Parathyroid adenoma (tissue), 2 donors: ENCODE results near the gene RTKN2.
A peak's percentile ranks its signal among the peaks of the same experiment; 100 is the strongest.

ENCODE experiments used
- H2AFZ ChIP-seq: fragments of 300-600 bp; sonication (generic); one replicate; pipeline ENCODE4 v1.7.0; 2017; ENCODE audit warnings: antibody characterized with exemption, mild to moderate bottlenecking
- H3K27ac ChIP-seq: fragments of 300-600 bp; sonication (generic); one replicate; pipeline ENCODE4 v1.7.0; 2017
- H3K27me3 ChIP-seq: fragments of 300-600 bp; sonication (generic); one replicate; pipeline ENCODE4 v1.7.0; 2017; ENCODE audit warnings: low read length; ENCODE audit not compliant: control insufficient read depth, insufficient read depth
- H3K36me3 ChIP-seq: fragments of 300-600 bp; sonication (generic); one replicate; pipeline ENCODE4 v1.7.0; 2017; ENCODE audit warnings: low read length; ENCODE audit not compliant: control insufficient read depth, insufficient read depth
- H3K4me1 ChIP-seq: fragments of 300-600 bp; sonication (generic); one replicate; pipeline ENCODE4 v1.7.0; 2017; ENCODE audit warnings: control low read depth
- H3K4me2 ChIP-seq: fragments of 300-600 bp; sonication (generic); one replicate; pipeline ENCODE4 v1.7.0; 2017; ENCODE audit warnings: low read length
- H3K4me3 ChIP-seq: fragments of 300-600 bp; sonication (generic); one replicate; pipeline ENCODE4 v1.7.0; 2017; ENCODE audit warnings: low read depth, low read length
- H3K79me2 ChIP-seq: fragments of 300-600 bp; sonication (generic); one replicate; pipeline ENCODE4 v1.7.0; 2017; ENCODE audit warnings: control low read depth
- H3K9ac ChIP-seq: fragments of 300-600 bp; sonication (generic); one replicate; pipeline ENCODE4 v1.7.0; 2017; ENCODE audit warnings: mild to moderate bottlenecking
- H3K9me3 ChIP-seq: fragments of 300-600 bp; sonication (generic); one replicate; pipeline ENCODE4 v1.7.0; 2017; ENCODE audit warnings: low read length; ENCODE audit not compliant: control insufficient read depth
- TF ChIP-seq, protein P1 (sequence below): fragments of 300-600 bp; sonication (generic); IDR thresholded peaks from one replicate; pipeline ENCODE4 v1.7.0; 2017; ENCODE audit warnings: antibody characterized with exemption, mild to moderate bottlenecking
- donor health status: primary hyperparathyroidism.

The RTKN2 gene, protein sequence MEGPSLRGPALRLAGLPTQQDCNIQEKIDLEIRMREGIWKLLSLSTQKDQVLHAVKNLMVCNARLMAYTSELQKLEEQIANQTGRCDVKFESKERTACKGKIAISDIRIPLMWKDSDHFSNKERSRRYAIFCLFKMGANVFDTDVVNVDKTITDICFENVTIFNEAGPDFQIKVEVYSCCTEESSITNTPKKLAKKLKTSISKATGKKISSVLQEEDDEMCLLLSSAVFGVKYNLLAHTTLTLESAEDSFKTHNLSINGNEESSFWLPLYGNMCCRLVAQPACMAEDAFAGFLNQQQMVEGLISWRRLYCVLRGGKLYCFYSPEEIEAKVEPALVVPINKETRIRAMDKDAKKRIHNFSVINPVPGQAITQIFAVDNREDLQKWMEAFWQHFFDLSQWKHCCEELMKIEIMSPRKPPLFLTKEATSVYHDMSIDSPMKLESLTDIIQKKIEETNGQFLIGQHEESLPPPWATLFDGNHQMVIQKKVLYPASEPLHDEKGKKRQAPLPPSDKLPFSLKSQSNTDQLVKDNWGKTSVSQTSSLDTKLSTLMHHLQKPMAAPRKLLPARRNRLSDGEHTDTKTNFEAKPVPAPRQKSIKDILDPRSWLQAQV

DNA sequence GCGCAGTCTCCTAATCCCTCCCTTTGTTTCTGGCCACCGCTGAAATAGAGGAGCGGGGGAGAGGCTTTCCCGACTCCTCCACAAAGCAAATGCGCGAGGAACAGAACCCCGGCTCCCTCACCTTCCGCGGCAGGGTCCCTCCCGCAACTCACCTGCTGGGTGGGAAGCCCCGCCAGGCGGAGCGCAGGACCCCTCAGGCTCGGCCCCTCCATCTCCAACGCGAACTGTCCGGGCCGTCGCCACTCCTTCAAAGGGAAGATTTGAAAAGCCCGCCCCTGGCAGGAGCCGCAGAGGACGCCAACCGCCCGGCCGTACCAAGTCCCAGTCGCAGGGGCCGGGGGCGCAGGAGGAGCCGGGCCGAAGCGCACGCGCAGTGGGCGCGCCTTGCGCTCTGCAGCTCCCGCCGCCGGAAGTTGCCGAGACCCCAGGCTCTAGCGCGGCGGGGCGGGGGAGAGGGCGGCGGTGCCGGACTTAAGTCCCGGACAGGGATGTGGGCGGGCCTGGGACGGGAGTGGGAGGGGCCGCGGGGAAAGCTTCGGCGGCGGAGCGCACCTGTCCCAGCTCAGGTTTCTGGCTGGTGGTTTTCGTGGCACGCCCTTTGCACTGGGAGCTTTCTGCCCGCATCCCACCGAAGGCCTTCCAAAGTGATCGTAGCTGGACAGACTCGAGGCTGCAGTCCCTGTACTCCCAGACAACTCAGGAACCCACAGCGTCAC is at the start of gene RTKN2:
RTKN2 (minus strand) TSS at position 446 of the 716 bp plus-strand sequence; CDS start at position 212, 234 bp downstream.
- TF ChIP-seq, protein P1, sequence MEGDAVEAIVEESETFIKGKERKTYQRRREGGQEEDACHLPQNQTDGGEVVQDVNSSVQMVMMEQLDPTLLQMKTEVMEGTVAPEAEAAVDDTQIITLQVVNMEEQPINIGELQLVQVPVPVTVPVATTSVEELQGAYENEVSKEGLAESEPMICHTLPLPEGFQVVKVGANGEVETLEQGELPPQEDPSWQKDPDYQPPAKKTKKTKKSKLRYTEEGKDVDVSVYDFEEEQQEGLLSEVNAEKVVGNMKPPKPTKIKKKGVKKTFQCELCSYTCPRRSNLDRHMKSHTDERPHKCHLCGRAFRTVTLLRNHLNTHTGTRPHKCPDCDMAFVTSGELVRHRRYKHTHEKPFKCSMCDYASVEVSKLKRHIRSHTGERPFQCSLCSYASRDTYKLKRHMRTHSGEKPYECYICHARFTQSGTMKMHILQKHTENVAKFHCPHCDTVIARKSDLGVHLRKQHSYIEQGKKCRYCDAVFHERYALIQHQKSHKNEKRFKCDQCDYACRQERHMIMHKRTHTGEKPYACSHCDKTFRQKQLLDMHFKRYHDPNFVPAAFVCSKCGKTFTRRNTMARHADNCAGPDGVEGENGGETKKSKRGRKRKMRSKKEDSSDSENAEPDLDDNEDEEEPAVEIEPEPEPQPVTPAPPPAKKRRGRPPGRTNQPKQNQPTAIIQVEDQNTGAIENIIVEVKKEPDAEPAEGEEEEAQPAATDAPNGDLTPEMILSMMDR: no peak
- Histone ChIP-seq H3K79me2 (no peaks in the 10 kb centered on the region), H3K9ac (no peak within 1 kb of the TSS), H3K27ac (peak within 1 kb of the TSS; percentile 21), H3K36me3 (no peaks in the 10 kb centered on the region), H3K4me2 (peak within 1 kb of the TSS; percentile 89), H3K9me3 (no peaks in the 10 kb centered on the region), H3K4me1 (no peaks in the 10 kb centered on the region), H3K27me3 (no peaks in the 10 kb centered on the region), H2AFZ (peak within 1 kb of the TSS; percentile 75), H3K4me3 (peak within 1 kb of the TSS; percentile 64)

DNA sequence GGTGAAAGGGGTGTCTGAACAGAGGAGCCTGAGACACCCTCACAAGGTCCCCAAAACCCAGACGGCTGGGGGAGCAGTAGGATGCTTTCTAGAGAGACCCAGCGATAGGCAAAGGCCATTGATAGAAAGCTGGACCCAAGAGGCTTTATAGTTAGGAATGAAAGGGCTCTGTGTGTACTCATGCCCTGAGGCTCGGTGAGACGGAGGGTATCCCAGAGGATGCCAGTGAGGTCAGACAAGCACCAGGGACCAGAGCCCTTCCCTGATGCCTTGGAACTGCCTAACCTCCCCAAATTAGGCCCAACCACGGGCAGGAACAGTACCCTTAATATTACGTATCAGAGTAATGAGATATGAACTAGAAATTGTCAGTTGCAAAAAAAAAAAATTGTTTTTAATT is 48.6 kb upstream of the RTKN2 start:
- no peak overlapping the region for H3K9ac ChIP-seq
- H3K9me3 ChIP-seq: no peaks in the 10 kb centered on the region
- H3K79me2 ChIP-seq: no peaks in the 10 kb centered on the region
- no peaks in the 10 kb centered on the region for H3K36me3 ChIP-seq
- TF ChIP-seq, protein P1: no peak
- no peaks in the 10 kb centered on the region for H3K27me3 ChIP-seq
- H3K4me3 ChIP-seq: no peak overlapping the region
- no peak overlapping the region for H2AFZ ChIP-seq
- no peak overlapping the region for H3K27ac ChIP-seq
- H3K4me2 ChIP-seq: no peak overlapping the region
- H3K4me1 ChIP-seq: no peaks in the 10 kb centered on the region

DNA sequence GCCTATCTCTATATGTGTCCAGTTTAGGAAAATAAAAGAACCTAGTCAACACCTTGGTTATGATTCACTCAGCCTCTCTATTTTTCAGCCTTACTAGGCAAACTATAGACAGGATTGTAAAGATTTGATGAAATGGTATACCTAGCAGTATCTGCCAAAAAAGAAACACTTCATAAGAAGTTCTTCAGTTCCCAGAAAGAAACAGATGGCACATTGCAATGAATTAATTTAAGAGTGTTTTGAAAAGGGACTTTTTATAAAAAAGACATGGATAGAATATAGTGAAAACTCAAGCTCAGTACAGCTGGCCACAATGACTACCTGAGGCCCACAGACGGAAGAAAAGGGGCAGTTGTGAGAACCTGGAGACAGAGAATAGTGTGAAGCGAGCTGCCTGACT is 40.6 kb upstream of the RTKN2 start:
- H3K27ac ChIP-seq: no peak overlapping the region

DNA sequence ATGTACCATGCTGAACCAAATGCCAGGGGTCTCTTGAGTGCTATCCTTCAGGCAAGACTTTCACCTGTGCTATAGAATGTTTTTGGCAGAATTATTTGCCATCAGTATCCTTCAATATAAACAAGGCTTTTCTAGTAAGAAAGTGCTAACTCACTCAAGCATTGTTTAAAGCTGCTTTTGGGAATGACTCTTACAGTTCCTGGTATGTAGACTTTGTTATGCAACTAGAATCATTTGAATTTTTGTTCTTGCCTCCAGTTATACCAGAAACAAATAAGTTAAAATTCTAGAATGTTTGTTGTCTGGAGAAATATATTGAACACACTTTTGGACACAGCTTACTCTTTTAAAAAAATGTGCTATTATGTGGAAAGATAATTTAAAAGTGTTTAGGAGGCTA is 39.5 kb upstream of the RTKN2 start:
- H3K4me3 ChIP-seq: no peak overlapping the region
- TF ChIP-seq, protein P1: no peak
- no peaks in the 10 kb centered on the region for H3K36me3 ChIP-seq
- no peaks in the 10 kb centered on the region for H3K4me1 ChIP-seq
- no peak overlapping the region for H3K9ac ChIP-seq
- H3K79me2 ChIP-seq: no peaks in the 10 kb centered on the region
- H3K27me3 ChIP-seq: no peaks in the 10 kb centered on the region
- H3K4me2 ChIP-seq: no peak overlapping the region
- no peak overlapping the region for H2AFZ ChIP-seq
- no peaks in the 10 kb centered on the region for H3K9me3 ChIP-seq
- H3K27ac ChIP-seq: no peak overlapping the region

More for the DNA sequence above, 40.6 kb upstream of the RTKN2 start:
- Histone ChIP-seq H3K4me2 (no peak overlapping the region), H2AFZ (no peak overlapping the region), H3K79me2 (no peaks in the 10 kb centered on the region), H3K27me3 (no peaks in the 10 kb centered on the region), H3K4me1 (no peaks in the 10 kb centered on the region), H3K4me3 (no peak overlapping the region), H3K36me3 (no peaks in the 10 kb centered on the region), H3K9ac (no peak overlapping the region), H3K9me3 (no peaks in the 10 kb centered on the region)
- TF ChIP-seq, protein P1: no peak
